Stimulated activated CD4-positive, alpha-beta T cell treated with anti-CD3 and anti-CD28 coated beads, Interleukin-2, amount 100 ng/mL, for 4 hours (primary cell): ENCODE data around the gene USP38.
"Not testable (repeated sequence)": the region's sequence is repeated elsewhere in the genome, so short reads cannot be mapped to it uniquely, and the experiment has no call there.

Source experiments
- DNase-seq: peaks from one replicate; pipeline ENCODE4 v3.0.0-alpha.2; 2020; ENCODE audit warnings: low read depth

Gene USP38

DNA sequence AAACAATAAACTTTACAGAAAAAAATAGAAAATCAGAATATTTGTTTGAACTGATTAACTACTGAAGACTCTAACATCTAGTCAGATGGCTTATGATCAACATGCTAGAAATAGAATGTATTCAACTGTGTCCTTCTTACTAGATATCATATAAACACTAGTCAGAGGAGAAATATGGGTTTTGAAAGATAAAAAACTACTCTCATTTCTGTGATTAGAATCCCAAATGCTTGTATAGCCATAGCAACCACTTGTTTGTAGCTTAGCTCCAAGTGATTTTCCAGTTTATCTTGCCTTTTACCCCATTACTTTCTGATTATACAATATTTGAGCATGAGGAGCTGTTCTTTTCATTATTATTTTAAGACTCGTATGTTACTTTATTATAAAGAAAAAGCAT, 31.2 kb downstream of the USP38 start:
- no peak for DNase-seq

DNA sequence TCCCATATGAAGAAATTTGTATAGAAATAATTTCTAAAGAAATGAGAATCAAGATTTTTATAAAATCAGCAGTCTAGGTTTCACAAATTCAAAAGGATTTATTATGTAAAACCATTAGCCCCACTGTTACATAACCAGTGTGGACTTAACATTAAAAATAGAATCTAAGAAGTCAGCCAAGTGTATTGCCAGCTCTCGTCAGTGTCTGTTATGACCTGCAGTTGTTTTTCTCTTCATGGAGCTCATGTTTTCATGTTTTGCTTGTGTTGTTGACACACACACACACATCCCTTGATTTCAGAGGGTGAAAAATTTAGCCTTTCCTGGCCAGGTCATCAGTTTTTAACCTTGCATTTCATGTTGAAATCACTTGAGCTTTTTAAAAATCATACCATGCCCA, 39.5 kb downstream of the USP38 start:
- DNase-seq: no peak

DNA sequence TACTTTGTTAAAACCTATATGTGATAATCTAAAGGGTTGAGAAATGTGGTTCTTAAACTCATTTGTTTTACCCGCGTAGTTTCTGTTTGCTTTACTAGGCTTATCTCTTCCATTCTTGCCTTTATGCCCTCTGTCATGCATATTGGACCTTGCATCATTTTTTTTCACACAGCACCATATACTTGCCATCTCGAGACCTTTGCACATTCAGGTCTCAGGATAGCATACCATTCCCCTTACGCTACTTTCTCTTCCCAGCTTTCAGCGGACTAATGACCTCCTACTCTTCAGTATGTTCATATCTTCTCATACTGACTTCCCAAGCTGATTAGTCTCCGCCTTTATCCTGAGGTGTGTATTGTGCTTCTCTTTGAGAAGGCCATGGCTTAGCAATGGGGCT, 40.5 kb downstream of the USP38 start:
- DNase-seq: no peak

DNA sequence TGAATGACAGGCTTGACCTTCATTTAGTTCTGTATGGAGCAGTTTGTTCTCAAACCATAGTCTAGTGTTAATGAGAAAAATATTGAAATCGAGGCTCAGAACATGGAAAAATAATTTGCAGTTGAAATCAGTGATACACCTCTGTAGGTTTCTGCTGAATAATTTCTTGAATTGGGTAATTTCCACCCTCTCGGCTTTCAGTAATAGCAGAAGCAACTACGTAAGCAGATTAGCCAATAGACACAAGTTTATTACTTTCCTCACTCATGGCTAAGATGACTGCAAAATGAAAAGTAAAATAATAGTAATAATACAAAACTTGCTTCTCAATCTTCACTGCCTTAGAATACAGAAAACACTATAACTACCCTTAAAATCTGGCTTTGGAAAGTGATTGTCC, 46.0 kb downstream of the USP38 start:
- no peak for DNase-seq

DNA sequence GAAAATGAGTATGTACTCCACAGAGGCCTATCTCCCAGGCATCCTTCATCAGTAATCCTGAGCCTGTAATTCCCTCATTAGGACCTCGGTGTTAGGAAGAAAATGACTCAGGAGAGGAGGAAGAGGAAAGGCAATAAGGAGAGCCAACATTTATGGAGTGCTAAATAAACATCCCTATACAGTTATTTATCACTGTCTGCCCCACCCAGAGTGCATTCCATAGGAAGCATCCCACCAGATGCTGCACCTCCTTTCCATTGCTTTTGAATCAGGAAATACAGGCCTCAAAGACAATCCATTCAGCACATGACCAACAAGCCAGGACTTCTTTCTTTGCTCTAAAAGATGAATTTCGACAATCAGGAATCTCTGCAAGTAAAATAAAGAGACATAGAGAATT, 47.6 kb downstream of the USP38 start:
- no peak for DNase-seq

DNA sequence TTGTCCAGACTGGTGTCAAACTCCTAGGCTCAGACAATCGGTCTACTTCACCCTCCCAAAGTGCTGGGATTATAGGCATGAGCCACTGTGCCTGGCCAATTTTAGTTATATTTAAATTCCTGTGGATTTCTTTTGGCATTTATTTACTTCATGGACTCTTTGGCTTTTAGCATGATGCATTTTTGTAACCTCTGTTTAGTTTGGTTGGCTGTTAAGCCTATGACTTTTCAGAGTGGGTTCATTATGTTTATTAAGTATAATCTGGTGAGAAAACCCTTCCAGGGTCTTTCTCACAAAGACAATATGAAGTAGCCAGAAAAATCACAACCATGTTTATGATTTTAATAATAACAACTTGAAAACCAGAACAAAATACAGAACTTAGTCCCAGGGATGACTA, 49.4 kb downstream of the USP38 start:
- no peak for DNase-seq

DNA sequence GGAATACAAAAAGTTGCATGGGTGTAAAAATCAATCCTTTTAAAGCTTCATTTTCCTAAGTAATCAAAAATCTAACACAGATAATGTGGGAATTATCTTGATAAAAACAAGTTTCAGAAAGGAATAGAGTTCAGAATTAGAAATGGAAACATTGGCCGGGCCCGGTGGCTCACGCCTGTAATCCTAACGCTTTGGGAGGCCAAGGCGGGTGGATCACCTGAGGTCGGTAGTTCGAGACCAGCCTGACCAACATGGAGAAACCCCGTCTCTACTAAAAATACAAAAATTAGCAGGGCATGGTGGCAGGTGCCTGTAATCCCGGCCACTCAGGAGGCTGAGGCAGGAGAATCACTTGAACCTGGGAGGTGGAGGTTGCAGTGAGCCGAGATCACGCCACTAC, 52.5 kb downstream of the USP38 start:
- DNase-seq: not testable (repeated sequence)

DNA sequence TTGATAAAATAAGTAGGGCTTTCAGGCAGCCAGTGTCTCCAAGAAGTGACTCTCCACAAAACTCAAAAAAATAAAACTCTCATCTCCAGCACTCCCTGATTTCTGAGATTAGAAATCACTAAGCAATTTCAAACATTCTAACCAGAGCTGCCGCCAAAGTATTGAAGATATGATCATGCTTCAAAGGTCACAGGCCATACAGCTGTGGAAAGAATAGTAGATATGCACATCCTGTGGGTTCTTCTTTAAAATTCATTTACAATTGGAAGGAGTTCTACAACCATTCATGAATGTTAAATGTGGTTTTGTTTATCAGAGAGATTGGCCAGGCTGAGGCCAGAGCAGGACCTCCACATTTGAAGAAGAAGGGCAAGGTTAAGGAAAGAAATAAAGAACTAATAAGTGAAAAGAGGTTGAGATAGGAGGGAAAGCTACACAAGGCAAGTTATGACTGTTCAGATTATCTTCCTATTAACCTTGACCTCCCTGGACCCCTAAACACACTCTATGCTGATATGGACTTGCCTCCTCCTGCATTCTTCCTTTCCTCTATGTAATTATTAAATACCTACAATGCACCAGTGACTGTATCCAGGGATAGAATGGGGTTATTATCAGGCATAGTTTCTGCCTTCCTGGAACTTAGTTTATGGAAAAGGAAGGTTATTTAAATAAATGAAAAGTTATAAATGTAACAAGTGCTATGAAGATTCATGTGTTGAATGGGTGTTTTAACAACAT, 56.4 kb downstream of the USP38 start:
- DNase-seq: no peak

DNA sequence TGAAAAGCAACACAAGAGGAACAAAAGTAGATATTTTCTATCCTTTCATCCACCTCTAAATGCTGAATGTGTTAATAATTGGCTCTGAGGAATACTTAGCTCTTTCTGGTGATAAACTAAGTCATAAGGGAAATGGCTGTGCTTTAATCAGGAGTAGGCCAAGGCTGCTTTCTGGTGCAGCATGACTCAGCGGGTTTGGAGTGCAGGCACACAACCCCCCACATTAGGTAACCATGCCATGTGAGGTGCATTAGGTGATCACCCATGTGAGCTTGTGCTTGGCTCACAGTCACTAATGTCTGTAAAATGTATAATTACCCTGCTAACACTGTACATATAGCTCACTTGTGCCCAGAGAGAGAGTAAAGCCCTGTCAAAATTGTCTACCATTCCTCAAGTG, 57.2 kb downstream of the USP38 start:
- no peak for DNase-seq

DNA sequence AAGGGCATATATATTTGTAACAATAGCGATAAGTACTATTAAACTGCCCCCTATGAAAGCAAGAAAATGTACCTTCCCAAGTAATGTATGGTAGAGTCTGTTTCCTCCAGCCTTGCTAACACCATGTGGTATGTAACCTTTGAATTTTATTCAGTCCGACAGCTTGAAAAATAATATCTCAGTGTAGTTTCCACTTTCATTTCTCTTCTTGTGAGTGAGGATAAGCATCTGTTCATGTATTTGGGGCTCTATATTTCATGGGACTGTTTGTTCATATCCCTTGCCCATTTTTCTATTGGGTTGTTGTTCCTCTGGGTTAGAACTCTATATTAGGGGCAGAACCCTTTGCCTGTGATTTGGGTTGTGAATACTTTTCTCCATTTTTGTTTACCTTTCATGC, 58.3 kb downstream of the USP38 start:
- no peak for DNase-seq

DNA sequence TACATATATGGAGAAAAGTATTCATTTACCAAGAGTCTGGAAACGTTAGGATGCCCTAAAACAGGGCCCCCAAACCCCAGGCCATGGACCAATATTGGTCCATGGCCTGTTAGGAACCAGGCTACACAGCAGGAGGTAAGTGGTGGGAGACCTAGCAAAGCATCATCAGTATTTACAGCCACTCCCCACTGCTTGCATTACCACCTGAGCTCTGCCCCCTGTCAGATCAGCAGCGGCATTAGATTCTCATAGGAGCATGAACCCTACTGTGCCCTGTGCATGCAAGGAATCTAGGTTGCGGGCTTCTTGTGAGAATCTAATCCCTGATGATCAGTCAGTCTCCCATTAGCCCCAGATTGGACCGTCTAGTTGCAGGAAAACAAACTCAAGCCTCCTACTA, 62.3 kb downstream of the USP38 start:
- no peak for DNase-seq

DNA sequence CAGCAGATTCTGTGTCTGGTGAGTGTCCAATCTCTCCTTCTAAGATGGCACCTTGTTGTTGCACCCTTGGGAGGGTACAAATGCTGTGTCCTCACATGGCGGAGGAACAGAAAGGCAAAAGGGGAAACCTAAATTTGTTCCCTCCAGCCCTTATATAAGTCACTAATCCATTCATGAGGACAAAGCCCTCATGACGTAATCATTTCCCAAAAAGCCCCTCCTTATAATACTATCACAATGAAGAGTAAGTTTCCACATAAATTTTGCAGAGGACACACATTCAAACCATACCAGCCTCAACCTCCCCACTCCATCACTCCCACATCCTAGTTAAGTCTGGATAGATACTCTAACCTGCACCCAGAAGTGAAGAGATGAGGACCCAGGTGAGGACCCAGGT, 63.1 kb downstream of the USP38 start:
- no peak for DNase-seq

DNA sequence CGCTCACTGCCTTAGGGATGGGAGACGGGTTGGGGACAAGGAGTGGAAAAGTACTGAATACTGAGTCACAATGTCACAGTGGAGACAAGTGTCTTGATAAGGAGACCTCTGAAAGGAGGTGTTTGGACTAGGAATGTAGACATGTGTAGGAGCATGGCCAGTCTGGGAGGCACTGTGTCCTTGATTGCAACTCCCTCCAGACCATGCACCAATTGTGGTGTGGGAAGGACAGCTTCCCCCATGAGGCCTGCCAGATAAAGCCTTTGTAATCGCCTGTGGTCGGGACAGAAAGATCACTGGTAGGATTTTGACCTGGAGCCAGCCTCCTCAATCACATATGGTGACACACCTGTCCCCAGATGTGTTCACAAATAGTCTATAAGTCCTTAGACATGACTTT, 64.1 kb downstream of the USP38 start:
- no peak for DNase-seq

DNA sequence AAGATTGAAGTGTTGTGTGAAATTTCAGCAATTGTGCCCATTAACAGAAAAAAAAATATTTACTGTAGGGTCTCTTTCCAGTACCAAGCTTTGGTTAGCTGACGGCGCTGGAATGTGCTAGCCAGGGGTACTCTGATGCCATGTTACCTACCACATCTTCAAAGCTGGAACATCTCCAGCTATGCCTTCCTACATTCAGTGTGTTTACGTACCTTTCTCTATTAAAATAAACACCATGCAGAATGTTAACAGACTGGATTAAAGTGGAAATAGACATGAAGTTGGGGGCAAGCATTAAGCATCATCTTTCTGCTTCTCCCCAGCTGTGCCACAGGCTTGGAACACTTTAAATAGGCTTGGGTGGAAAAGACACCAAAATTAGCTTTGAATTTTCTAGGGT, 65.9 kb downstream of the USP38 start:
- no peak for DNase-seq

DNA sequence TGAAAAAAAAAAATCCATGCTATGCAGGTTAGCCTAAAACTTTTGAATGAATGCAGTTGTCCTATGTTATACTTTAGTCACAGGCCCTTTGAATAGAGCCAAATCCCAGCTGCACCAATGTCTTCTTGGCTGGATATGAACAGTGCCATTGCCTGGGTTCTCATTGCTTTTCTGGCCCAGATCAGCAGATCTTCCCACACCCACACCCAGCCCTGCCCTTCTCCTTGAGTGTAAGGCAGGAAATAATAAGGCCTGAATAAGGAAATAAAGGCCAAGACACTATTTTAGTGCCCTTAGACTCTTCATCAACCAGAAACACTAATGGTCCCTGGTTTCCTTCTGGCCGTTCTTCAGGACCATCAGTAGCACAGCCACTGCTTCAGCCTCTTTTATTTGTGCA, 66.6 kb downstream of the USP38 start:
- no peak for DNase-seq

DNA sequence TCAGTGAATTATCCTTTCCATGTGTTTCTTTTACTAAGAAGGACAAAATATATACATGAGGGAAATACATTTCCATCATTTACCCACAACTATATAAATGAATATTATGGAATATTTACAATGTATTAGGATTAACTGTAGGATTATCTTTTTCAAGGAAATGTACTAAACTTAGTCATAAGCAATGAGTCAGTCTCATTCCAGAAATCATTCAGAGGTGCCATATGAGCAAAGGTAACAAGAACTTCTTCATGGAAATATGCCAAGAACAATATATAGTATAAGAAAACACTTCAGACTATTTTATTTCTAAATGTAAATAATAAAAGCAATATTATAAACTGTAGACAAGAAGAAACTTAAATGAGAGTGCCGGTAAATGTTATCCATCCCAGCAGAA, 67.1 kb downstream of the USP38 start:
- no peak for DNase-seq

DNA sequence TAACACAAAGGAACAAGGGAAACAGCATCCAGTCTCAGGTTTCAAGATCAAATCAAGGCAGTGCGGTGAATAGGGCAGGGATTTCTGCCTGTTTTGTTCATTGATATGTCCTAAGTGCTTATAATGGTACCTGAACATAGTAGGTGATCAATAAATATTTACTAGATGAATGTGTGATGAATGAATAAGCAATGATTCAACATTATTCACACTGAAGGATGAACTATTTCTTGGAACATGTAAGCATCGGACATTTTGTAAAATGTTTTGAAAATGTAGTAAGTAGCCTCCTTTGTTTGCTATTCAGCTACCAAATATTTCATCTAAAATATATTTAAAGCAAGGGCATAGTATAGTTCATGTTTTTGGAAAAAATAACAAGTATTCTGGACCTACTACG, 67.8 kb downstream of the USP38 start:
- DNase-seq: no peak

DNA sequence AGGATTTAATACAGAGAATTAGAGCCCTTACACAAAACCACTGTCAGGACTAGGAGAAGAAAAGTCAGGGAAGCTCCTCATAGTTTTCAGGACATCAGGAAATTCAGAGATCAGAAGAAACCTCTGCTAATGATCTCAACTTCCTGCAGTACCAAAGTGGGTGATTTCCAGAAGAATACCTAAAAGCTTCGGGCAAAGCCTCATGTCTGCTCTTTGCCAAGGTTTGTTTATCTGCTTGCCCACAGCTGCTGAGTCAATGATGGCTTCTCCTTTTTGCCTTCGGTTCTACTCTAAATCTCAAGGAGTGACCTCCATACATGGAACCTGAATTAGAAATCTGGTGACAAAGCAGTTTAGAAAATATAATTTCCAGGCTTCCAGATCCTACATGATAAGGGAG, 68.4 kb downstream of the USP38 start:
- DNase-seq: no peak

DNA sequence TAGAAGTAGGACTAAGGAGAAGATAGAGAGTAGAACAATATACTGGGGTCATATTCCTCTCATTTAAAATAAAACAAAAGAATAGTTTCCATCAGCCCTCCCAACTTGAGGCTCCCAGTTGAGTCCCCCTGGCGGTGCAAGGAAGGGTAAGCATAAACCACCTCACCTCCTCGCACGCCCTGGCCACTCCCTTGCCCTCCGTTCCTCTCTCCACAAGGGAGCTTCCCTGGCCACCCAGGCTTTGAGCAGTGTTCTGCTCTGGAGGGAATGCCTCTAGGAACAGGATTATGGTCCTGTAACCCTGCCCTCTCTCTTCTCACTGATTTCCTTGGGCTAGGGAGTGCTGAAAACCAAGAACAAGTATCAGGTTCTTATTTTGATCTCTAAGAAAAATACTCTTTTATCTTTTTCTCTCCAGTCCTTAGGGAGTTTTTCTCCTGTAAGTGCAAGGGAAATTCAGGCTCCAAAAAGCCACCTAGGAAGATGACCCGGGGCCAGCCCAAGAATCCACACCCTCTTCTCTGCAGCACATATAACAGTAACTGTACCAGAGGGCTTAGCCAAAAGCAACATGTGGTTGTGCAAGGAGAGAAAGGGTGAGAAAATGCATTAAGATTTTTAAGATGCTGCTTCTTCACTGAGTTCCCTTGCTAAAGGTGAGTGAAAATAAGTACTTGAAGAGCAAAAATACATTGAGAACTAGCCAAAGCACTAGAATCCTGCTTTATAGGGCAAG, 69.9 kb downstream of the USP38 start:
- no peak for DNase-seq

DNA sequence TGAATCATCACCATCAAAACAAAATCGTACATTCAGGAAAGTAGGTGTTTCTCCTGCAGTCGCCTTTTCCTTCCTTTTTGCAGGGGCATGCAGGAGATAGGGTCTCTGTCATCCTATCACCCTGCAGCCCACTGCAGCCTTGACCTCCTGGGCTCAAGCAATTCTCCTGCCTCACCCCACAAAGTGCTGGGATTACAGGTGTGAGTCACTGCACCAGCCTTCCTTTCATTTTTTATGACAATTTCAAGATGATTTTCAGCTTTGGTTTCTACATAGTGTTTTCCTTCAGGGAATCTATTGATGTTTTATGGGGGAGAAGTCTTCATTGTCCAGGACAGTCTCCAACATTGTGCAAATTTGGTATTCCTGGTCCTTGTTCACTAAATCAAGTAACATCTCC, 71.7 kb downstream of the USP38 start:
- DNase-seq: no peak

DNA sequence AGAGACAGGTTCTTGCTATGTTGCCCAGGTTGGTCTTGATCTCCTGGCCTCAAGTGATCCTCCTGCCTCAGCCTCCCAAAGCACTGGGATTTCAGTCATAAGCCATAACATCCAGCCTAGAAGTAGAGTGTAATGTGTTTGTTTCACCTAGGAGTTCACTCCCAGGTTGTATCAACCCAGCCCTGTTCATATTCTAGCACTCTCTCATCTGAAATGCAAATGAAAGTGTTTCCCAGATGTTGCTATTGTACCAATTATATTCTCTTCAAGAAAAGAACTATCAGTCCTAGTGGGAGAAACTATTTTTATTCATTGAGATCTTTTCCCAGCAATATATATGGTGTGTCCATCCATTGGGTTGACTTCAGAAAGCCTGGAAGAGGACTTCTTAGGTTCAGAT, 72.6 kb downstream of the USP38 start:
- no peak for DNase-seq

DNA sequence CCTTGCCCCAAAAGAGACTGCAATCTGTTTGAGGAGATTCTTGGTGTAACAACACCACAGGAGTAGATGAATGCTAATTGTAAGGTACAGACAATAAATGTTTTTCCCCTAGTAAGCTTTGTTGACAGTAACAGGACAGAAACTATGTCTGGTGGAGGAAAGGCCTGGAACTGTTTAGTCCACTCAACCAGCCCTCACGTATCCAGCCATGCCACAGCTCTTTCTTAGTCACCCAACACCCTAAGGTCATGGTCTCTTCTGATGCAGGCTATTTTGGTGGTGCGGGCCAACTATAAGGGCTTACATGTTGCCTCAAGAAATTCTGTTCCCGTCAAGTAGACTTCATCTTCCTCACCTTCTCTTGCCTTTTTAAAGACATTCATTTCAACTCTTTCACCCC, 76.0 kb downstream of the USP38 start:
- DNase-seq: no peak

DNA sequence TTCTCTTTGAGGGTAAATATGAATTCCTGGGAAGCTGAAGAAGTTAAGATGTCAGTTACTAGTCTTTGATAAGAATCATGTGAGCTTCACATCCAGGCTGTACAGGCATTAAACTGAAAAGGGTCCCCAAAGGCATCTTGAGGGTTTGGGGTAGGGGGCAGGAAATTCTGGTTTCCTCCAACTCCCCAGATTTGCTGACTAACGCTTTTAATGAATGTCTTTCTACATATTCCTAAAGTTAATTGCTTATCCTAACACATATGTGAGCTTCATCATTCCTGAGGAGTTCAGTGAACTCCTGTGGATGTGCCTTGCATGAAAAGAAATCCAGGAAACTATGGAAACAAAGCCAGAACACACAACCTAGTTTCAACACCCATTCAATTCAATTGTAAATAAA, 78.1 kb downstream of the USP38 start:
- DNase-seq: no peak

DNA sequence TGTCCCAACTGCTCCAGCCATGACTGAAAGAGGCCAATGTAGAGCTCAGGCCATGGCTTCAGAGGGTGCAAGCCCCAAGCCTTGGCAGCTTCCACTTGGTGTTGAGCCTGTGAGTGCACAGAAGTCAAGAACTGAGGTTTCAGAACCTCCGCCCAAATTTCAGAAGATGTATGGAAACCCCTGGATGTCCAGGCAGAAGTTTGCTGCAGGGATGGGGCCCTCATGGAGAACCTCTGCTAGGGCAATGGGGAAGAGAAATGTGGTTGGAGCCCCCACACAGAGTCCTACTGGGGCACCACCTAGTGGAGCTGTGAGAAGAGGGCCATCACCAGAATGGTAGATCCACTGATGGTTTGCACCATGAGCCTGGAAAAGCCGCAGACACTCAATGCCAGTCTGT, 83.0 kb downstream of the USP38 start:
- DNase-seq: not testable (repeated sequence)
